Activated T-cell treated with anti-CD3 and anti-CD28 coated beads, Interleukin-2, amount 50 U/mL, for 4 hours (primary cell): ENCODE measurements around the gene DDX4. TPM values are rescaled to one million over a fixed set of nuclear protein-coding genes. Genes with fewer than 3 reads are reported as not detected.

Experiments used
- ATAC-seq, 2 donors: fragments of 200-7000 bp; cut with Tn5 transposase; one replicate each; pipeline ENCODE4 v1.10.0; 2021
- DNase-seq: peaks from one replicate; pipeline ENCODE4 v3.0.0-alpha.2; 2020
- H3K27me3 Mint-ChIP-seq: one replicate; pipeline ENCODE4 v1.8.0; 2021; ENCODE audit warnings: low read depth, mixed read lengths
- H3K36me3 Mint-ChIP-seq: one replicate; pipeline ENCODE4 v1.8.0; 2022; ENCODE audit warnings: mixed read lengths; ENCODE audit not compliant: insufficient read depth
- H3K4me1 Mint-ChIP-seq: one replicate; pipeline ENCODE4 v1.8.0; 2021; ENCODE audit warnings: low read depth, mixed read lengths
- H3K4me3 Mint-ChIP-seq: one replicate; pipeline ENCODE4 v1.8.0; 2021; ENCODE audit warnings: mild to moderate bottlenecking, moderate library complexity, mixed read lengths
- H3K9me3 Mint-ChIP-seq: one replicate; pipeline ENCODE4 v1.8.0; 2021; ENCODE audit warnings: mixed read lengths
- total RNA-seq, 3 donors: library from RNA; stranded (reverse); gene quantifications; one replicate each; pipeline ENCODE4 v1.2.1, GENCODE V29; 2021

The DDX4 gene
- total RNA-seq, 3 donors from 2014 or later = 0.41 to 0.79 (median 0.48) TPM

DNA sequence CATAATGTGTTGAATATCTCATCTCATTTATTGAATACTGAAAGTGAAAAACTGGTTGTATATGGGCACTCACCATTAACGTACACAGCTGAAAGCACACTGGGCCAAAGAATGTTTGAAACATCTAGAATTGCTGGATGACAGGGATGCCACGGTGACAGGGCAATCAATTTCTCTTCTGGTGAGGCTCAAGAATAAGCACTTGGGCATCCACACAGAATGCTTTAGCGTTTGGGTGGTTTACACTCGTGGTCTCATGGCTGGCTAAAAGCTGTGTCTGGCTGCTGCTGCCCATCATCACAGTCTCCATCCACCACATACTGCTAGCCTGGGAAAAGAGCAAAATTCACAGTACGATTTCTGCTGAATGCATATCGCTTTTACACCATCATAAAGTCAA lies 82.6 kb downstream of the DDX4 start:
- no peak for DNase-seq
- H3K4me1 Mint-ChIP-seq = peaks cover 6% of the 10 kb centered on the region
- no peak overlapping the region for H3K4me3 Mint-ChIP-seq
- H3K9me3 Mint-ChIP-seq = no peaks in the 10 kb centered on the region
- H3K36me3 Mint-ChIP-seq = no peaks in the 10 kb centered on the region
- H3K27me3 Mint-ChIP-seq = peaks cover 46% of the 10 kb centered on the region
- no peak for ATAC-seq

DNA sequence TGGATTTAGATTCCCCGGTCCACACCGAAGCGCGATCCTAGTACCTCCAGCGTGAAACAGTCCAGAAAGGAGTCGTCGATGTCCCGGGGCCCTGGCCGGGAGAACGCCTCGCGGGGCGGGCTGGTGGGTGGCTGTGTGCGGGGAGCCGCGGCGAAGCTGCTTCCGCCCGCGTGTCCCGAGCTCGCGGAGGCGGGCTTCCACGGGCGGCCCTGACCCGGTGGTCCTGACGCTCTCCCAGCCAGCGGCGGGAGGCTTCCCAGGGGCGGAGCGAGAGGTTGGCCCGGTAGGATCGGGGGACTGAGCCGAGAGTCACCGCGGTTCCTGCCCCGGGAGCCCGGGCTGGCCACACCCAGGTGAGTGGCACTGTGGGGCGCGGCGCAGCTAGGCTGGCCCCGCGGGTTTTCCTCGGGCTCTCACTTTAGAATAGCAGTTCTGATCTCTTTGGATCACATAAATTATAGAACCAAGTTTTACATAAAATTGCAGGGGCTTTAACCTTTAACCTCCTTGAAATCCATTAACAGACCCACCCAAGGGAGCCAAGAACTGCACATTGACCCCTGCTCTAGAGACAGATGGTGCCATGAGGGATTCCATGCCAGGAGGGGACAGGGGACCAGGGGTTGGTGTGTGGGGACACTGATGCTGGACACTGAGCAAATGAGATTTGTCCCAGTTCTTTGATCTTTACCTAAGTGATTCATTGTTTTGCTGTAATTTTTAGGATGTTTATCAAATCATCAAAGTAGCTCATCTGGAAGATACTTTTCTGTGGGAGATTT lies 84.1 kb downstream of the DDX4 start:
- Mint-ChIP-seq H3K9me3 (no peaks in the 10 kb centered on the region), H3K4me3 (peak overlapping the region; percentile 19), H3K4me1 (peaks cover 6% of the 10 kb centered on the region), H3K27me3 (peaks cover 50% of the 10 kb centered on the region), H3K36me3 (no peaks in the 10 kb centered on the region)
- ATAC-seq = peak; percentile 37 to 69
- no peak for DNase-seq

DNA sequence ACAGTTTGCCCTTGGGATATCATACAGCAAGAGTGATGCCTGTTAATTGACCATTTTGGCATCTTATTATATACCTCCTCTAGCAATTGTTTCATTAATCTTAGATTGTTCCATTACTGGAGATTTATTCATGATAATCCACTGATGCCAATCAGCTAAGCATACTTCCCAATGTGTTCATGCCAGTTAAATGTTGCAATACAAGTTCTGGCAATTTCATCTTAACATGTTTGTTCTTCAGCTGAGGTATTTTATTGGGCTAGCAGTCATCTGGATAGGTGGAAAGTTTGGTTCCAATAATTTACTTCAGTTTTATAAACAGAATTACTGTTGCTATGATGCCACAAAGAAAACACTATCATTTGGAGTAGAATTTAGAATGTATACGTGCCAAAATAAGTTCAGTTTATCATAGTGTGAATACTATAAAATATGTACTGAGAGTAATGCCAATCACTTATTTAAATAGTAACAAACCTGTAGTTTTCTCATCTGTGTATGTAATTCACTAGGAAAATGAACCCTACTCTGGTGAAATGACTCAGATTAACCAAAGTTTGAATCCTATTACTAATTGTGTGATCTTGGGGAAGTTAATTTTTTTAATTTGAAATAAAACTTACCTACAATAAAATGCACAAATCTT lies 85.4 kb downstream of the DDX4 start:
- H3K27me3 Mint-ChIP-seq = peaks cover 50% of the 10 kb centered on the region
- peaks cover 6% of the 10 kb centered on the region for H3K4me1 Mint-ChIP-seq
- H3K4me3 Mint-ChIP-seq = no peak overlapping the region
- no peak for ATAC-seq
- H3K9me3 Mint-ChIP-seq = no peaks in the 10 kb centered on the region
- no peak for DNase-seq
- no peaks in the 10 kb centered on the region for H3K36me3 Mint-ChIP-seq

- ATAC-seq = no peak
- Mint-ChIP-seq H3K27me3 (peaks cover 8% of the 10 kb centered on the region), H3K4me1 (no peaks in the 10 kb centered on the region), H3K36me3 (no peaks in the 10 kb centered on the region), H3K4me3 (no peak overlapping the region), H3K9me3 (no peaks in the 10 kb centered on the region)
- no peak for DNase-seq
Measured at GRCh38 chr5:55829956-55830355, 92.1 kb downstream of the DDX4 start.

DNA sequence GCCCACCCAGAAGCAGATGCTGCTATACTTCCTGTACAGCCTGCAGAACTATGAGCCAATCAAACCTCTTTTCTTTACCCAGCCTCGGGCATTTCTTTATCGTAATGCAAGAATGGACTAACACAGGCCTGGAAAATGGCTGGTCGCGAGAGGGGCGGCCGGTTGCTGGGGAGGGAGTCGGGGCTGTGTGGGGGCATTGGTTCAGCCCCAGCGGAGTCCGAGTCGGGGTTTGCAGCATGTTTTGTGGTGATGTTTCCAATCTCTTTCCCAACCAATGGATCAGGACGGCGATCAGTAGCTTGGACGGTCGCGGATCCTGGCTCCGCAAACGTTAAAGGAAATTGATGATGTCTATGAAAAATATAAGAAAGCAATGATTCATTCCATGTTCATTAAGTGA lies 94.6 kb downstream of the DDX4 start:
- no peaks in the 10 kb centered on the region for H3K36me3 Mint-ChIP-seq
- H3K4me1 Mint-ChIP-seq = no peaks in the 10 kb centered on the region
- no peaks in the 10 kb centered on the region for H3K9me3 Mint-ChIP-seq
- H3K27me3 Mint-ChIP-seq = no peaks in the 10 kb centered on the region
- no peak for ATAC-seq
- H3K4me3 Mint-ChIP-seq = no peak overlapping the region
- no peak for DNase-seq

DNA sequence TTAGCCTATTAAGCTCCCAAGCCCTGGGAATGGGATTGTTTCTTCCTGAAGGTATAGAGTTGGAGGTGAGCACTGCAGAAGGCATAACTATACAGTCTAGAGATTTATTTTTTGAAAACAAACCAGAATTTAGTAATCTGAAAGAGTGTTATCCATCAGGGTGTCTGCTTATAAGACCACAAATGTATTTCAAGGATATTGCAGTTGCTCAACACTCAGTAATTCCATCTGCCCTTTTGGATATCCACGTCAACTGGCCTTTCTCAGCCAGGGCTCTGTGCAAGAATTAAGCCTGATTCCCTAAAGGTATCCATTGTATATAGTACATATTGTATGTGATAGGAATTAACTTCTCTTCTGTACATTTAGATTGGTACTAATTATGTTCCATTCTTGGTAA lies 98.3 kb downstream of the DDX4 start:
- H3K27me3 Mint-ChIP-seq = no peaks in the 10 kb centered on the region
- DNase-seq = no peak

GRCh38 chr5:55841976-55842375 lies 104.1 kb downstream of the DDX4 start:
- H3K36me3 Mint-ChIP-seq = no peaks in the 10 kb centered on the region
- no peak for ATAC-seq
- no peak for DNase-seq
- H3K4me1 Mint-ChIP-seq = no peaks in the 10 kb centered on the region
- H3K27me3 Mint-ChIP-seq = no peaks in the 10 kb centered on the region
- H3K4me3 Mint-ChIP-seq = no peak overlapping the region
- peaks cover 14% of the 10 kb centered on the region for H3K9me3 Mint-ChIP-seq

More for the DNA sequence above, 98.3 kb downstream of the DDX4 start:
- H3K9me3 Mint-ChIP-seq = no peaks in the 10 kb centered on the region
- no peak overlapping the region for H3K4me3 Mint-ChIP-seq
- H3K4me1 Mint-ChIP-seq = no peaks in the 10 kb centered on the region
- no peaks in the 10 kb centered on the region for H3K36me3 Mint-ChIP-seq
- ATAC-seq = no peak

- H3K4me3 Mint-ChIP-seq = no peak overlapping the region
- ATAC-seq (no peak), DNase-seq (no peak)
- peaks cover 3% of the 10 kb centered on the region for H3K4me1 Mint-ChIP-seq
- H3K9me3 Mint-ChIP-seq = peaks cover 14% of the 10 kb centered on the region
- H3K27me3 Mint-ChIP-seq = peaks cover 13% of the 10 kb centered on the region
- H3K36me3 Mint-ChIP-seq = no peaks in the 10 kb centered on the region
Measured at GRCh38 chr5:55847837-55848236, 110.0 kb downstream of the DDX4 start.

- Mint-ChIP-seq H3K4me1 (peaks cover 3% of the 10 kb centered on the region), H3K9me3 (peaks cover 10% of the 10 kb centered on the region), H3K36me3 (no peaks in the 10 kb centered on the region), H3K27me3 (peaks cover 17% of the 10 kb centered on the region), H3K4me3 (no peak overlapping the region)
- no peak for ATAC-seq
- DNase-seq = no peak
Measured at GRCh38 chr5:55848783-55849182, 110.9 kb downstream of the DDX4 start.

GRCh38 chr5:55850839-55851674 lies 113.2 kb downstream of the DDX4 start, which contains the start of gene IL31RA:
IL31RA (plus strand) TSS chr5:55851357; CDS start chr5:55851571, 214 bp downstream.
- no peak for DNase-seq
- peak; percentile 63 to 74 for ATAC-seq
- Mint-ChIP-seq H3K9me3 (no peaks in the 10 kb centered on the region), H3K4me1 (peaks cover 13% of the 10 kb centered on the region), H3K4me3 (no peak within 1 kb of the TSS), H3K36me3 (no peaks in the 10 kb centered on the region), H3K27me3 (peaks cover 17% of the 10 kb centered on the region)

DNA sequence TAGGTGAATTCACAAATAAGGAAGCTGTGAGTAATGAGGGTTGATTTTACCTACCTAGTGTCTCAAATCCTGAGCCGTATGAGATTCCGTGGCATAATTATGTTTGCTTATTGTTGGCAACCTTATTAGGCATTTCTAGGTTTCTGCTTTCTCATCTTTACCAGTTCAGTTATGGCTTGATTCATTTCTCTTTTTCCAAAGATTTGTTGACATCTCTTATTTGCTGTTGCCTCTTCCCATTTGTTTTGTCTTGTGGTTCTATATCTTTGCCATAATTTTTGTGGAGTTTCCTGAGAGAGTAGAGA lies 113.8 kb downstream of the DDX4 start:
- Mint-ChIP-seq H3K27me3 (peaks cover 17% of the 10 kb centered on the region), H3K36me3 (no peaks in the 10 kb centered on the region), H3K9me3 (no peaks in the 10 kb centered on the region), H3K4me1 (peaks cover 18% of the 10 kb centered on the region), H3K4me3 (no peak overlapping the region)
- DNase-seq (no peak), ATAC-seq (no peak)

DNA sequence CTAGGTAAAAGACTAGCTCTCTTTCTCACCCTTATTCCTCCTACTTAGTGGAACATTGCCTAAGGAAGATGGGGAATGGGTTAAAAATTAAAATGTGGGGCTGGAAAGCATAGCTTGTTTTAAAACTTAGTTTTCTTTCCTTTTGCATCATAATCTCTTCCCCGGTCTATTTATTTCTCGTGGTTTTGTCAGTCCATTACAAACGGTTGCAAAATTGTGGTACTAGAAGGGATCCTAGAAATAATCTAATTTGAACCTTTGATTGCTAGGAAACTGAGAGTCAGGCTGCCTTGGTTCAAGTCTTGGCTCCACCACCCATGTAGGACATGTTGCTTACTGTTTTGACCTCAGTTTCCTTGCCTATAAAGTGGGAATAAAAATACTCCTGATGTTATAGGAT lies 114.6 kb downstream of the DDX4 start:
- no peaks in the 10 kb centered on the region for H3K9me3 Mint-ChIP-seq
- H3K27me3 Mint-ChIP-seq = peaks cover 17% of the 10 kb centered on the region
- no peak overlapping the region for H3K4me3 Mint-ChIP-seq
- H3K4me1 Mint-ChIP-seq = peaks cover 27% of the 10 kb centered on the region
- H3K36me3 Mint-ChIP-seq = no peaks in the 10 kb centered on the region
- ATAC-seq (no peak), DNase-seq (no peak)

DNA sequence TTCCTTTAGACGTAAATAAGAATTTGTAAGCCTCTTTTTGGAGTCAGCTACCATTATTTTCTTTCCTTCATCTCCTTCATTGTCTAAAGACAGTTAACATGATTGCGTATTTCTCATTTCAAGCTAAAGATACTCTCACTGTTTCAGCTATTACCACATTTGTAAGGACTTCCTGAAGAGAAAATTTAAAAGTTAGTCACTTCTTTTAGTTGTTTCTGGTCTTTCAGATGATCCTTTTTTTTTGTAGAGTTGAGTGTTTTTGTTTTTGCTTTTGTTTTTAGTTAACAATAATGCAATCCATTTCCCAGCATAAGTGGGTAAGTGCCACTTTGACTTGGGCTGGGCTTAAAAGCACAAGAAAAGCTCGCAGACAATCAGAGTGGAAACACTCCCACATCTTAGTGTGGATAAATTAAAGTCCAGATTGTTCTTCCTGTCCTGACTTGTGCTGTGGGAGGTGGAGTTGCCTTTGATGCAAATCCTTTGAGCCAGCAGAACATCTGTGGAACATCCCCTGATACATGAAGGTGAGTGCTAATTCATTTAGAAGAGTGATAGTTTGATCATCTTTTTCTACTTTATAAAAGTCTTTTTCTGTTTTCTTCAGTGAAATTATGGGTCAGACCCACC lies 115.3 kb downstream of the DDX4 start:
- no peak for DNase-seq
- H3K27me3 Mint-ChIP-seq = peaks cover 17% of the 10 kb centered on the region
- H3K4me1 Mint-ChIP-seq = peaks cover 29% of the 10 kb centered on the region
- H3K9me3 Mint-ChIP-seq = no peaks in the 10 kb centered on the region
- no peak overlapping the region for H3K4me3 Mint-ChIP-seq
- ATAC-seq = no peak
- H3K36me3 Mint-ChIP-seq = no peaks in the 10 kb centered on the region

- no peak for ATAC-seq
- no peak for DNase-seq
- Mint-ChIP-seq H3K4me1 (peaks cover 29% of the 10 kb centered on the region), H3K4me3 (no peak overlapping the region), H3K27me3 (peaks cover 18% of the 10 kb centered on the region), H3K36me3 (no peaks in the 10 kb centered on the region), H3K9me3 (no peaks in the 10 kb centered on the region)
Measured at GRCh38 chr5:55853818-55854217, 116.0 kb downstream of the DDX4 start.
